Epithelial cell of proximal tubule (primary cell): ENCODE results near the gene CORO7. TPM values are rescaled to one million over a fixed set of nuclear protein-coding genes. Genes with fewer than 3 reads are reported as not detected.

Source experiments
- DNase-seq: peaks from one replicate; pipeline ENCODE4 v3.0.0-alpha.2; 2011; ENCODE audit warnings: low read depth
- H3K4me3 ChIP-seq: 2 replicates; pipeline ENCODE4 v1.5.1; 2011; ENCODE audit warnings: low read depth, mild to moderate bottlenecking, low read length
- total RNA-seq: library from RNA; depleted of rRNA; stranded (reverse); fragments of >200 nt; gene quantifications from 2 replicates; pipeline ENCODE4 v1.2.3, GENCODE V29; 2015
- TF ChIP-seq, protein P1 (sequence below): conservative IDR thresholded peaks from 2 replicates; pipeline ENCODE4 v1.5.1; 2012; ENCODE audit warnings: low read depth, mild to moderate bottlenecking, low read length

Gene CORO7
- total RNA-seq, 1 donor from 2014 or later = 101 TPM

DNA sequence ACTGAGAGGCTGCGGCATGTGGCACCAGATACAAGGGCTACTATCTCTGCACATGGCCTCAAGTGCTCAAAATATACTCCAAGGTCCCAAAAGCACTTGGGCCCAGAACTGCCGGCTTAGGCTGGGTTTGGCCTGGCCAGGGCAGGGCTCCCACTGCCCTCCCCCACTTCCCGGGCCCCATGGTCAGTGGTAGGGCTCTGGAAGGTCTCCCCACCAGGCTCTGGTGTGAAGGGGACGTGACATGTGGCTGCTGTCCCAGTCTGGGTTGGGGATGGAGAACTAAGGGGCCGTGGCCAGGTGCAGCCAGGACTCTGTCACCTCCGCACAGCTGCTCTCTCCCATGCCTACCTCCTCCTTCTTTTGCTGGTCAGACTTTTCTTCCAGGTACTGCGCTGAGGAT is 59.6 kb downstream of the CORO7 start:
- TF ChIP-seq, protein P1, sequence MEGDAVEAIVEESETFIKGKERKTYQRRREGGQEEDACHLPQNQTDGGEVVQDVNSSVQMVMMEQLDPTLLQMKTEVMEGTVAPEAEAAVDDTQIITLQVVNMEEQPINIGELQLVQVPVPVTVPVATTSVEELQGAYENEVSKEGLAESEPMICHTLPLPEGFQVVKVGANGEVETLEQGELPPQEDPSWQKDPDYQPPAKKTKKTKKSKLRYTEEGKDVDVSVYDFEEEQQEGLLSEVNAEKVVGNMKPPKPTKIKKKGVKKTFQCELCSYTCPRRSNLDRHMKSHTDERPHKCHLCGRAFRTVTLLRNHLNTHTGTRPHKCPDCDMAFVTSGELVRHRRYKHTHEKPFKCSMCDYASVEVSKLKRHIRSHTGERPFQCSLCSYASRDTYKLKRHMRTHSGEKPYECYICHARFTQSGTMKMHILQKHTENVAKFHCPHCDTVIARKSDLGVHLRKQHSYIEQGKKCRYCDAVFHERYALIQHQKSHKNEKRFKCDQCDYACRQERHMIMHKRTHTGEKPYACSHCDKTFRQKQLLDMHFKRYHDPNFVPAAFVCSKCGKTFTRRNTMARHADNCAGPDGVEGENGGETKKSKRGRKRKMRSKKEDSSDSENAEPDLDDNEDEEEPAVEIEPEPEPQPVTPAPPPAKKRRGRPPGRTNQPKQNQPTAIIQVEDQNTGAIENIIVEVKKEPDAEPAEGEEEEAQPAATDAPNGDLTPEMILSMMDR = no peak
- DNase-seq = no peak
- no peak overlapping the region for H3K4me3 ChIP-seq

DNA sequence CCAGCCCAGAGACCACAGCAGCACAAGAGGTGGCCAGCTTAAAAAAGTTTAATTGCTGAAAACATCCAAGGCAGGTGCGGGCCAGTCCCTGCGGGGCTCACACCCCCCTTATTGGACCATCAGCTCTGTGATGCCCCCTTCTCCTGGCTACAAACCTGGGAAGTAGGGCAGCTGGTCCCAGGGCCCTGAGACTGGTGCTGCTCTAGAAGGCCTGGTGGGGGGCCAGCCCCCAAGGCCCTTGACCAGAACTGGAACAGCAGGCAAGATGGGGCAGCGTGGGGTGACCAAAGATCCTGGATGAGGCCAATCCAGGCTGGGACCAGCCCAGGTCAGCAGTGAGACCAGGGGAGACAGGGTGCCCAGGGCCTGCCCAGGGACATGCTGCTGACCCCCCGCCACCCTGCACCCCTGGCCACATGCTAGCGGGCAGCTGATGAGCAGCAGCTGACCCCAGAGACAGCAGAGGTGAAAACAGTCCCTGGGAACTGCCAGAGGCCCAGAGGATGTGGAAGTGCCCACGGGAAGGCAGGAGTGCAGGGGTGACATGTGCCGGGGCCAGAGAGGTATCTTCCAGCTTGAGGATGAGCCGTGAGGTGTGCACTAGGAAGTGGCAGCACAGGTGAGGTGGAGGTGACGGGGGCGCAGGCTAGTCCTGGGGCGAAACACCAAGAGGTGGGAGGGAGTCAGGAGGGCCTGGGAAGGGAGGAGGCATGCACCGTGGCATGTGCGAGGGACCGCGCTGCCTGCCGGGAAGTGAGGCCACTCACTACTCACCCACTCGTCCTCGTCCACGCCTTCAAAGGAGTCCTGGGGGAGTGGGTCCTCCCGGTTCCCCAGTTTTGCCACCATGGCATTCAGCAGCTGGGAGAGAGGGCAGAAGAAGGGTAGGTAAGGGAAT is 61.6 kb downstream of the CORO7 start:
- no peak for DNase-seq
- TF ChIP-seq, protein P1 = no peak

GRCh38 chr16:4353675-4354074 is 62.7 kb downstream of the CORO7 start:
- H3K4me3 ChIP-seq = no peak overlapping the region
- TF ChIP-seq, protein P1 = no peak
- no peak for DNase-seq

More for the DNA sequence above, 61.6 kb downstream of the CORO7 start:
- no peak overlapping the region for H3K4me3 ChIP-seq

GRCh38 chr16:4352843-4353242 is 63.6 kb downstream of the CORO7 start:
- DNase-seq = no peak
- H3K4me3 ChIP-seq = no peak overlapping the region
- TF ChIP-seq, protein P1 = no peak

DNA sequence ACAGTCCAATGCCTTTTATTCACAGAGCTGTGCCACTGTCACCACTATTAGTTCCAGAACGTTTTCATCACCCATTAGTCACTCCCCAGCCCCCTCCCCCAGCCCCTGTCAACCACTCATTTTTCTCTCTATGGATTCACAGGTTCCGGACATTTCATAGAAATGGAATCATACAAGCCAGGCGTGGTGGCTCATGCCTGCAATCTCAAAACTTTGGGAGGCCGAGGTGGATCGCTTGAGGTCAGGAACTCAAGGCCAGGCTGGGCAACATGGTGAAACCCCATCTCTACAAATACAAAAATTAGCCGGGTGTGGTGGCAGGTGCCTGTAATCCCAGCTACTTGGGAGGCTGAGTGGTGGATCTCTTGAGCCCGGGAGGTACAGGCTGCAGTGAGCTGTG is 64.5 kb downstream of the CORO7 start:
- DNase-seq = no peak
- TF ChIP-seq, protein P1 = no peak
- no peak overlapping the region for H3K4me3 ChIP-seq

- no peak for DNase-seq
- TF ChIP-seq, protein P1 = no peak
- H3K4me3 ChIP-seq = peak within 1 kb of the TSS; percentile 71
Measured at GRCh38 chr16:4350787-4351659, 65.4 kb downstream of the CORO7 start, which contains the start of gene PAM16. TSS of gene PAM16 (minus strand) at chr16:4351321. CDS start at chr16:4351234, 87 bp downstream.
